CD8-positive, alpha-beta memory T cell (primary cell): ENCODE data around the gene ENTHD1. TPM values are rescaled to one million over a fixed set of nuclear protein-coding genes. Genes with fewer than 3 reads are reported as not detected.

ENCODE experiments used
- CTCF ChIA-PET: fragments of 350-600 bp; sonication (Branson Sonifier 250); formaldehyde crosslinking; loops from one replicate; lab custom pipeline; 2021; ENCODE audit warnings: antibody characterized with exemption; lab: Charles Lee
- POLR2A ChIA-PET: fragments of 350-600 bp; sonication (Branson Sonifier 250); formaldehyde crosslinking; loops from one replicate; lab custom pipeline; 2021; ENCODE audit warnings: antibody characterized with exemption; lab: Charles Lee
- DNase-seq, 5 donors: peaks; one replicate each; pipeline versions ENCODE4 v3.0.0 to v3.0.0-alpha.2; 2020 to 2022; ENCODE audit warnings: mixed read lengths in 1 of 5
- H3K27ac ChIP-seq: one replicate; pipeline ENCODE4 v1.7.0; 2013; ENCODE audit warnings: low read depth, mild to moderate bottlenecking, low read length, moderate library complexity
- H3K27me3 ChIP-seq: 2 replicates; pipeline ENCODE4 v1.7.0; 2013; ENCODE audit warnings: low read length, mild to moderate bottlenecking; ENCODE audit not compliant: insufficient read depth, poor library complexity, severe bottlenecking
- H3K36me3 ChIP-seq: 2 replicates; pipeline ENCODE4 v1.7.0; 2013; ENCODE audit warnings: mild to moderate bottlenecking, low read length, moderate library complexity; ENCODE audit not compliant: insufficient read depth
- H3K4me1 ChIP-seq: 2 replicates; pipeline ENCODE4 v1.7.0; 2013; ENCODE audit warnings: mild to moderate bottlenecking, low read length, moderate library complexity; ENCODE audit not compliant: insufficient read depth
- H3K4me3 ChIP-seq: 2 replicates; pipeline ENCODE4 v1.7.0; 2013; ENCODE audit warnings: mild to moderate bottlenecking, low read length
- H3K9me3 ChIP-seq: 2 replicates; pipeline ENCODE4 v1.7.0; 2013; ENCODE audit warnings: mild to moderate bottlenecking, low read length
- H3K27ac Mint-ChIP-seq, 8 donors: one replicate each; pipeline ENCODE4 v1.8.0; 2020 to 2021; ENCODE audit warnings: mixed read lengths in 8 of 8, mild to moderate bottlenecking in 6 of 8, inconsistent platforms in 3 of 8, moderate library complexity in 3 of 8
- H3K27me3 Mint-ChIP-seq, 2 donors: one replicate each; pipeline ENCODE4 v1.8.0; 2020 to 2021; ENCODE audit warnings: mixed read lengths in 2 of 2, mild to moderate bottlenecking in 1 of 2, moderate library complexity in 1 of 2
- H3K36me3 Mint-ChIP-seq, 3 donors: one replicate each; pipeline ENCODE4 v1.8.0; 2020 to 2021; ENCODE audit warnings: mixed read lengths in 3 of 3, inconsistent platforms in 1 of 3, mild to moderate bottlenecking in 1 of 3
- H3K4me1 Mint-ChIP-seq, 3 donors: one replicate each; pipeline ENCODE4 v1.8.0; 2020 to 2021; ENCODE audit warnings: mixed read lengths in 3 of 3, inconsistent platforms in 1 of 3, mild to moderate bottlenecking in 1 of 3
- H3K4me3 Mint-ChIP-seq, 7 donors: one replicate each; pipeline ENCODE4 v1.8.0; 2020 to 2021; ENCODE audit warnings: mixed read lengths in 7 of 7, mild to moderate bottlenecking in 6 of 7, moderate library complexity in 4 of 7, inconsistent platforms in 2 of 7
- H3K9me3 Mint-ChIP-seq, 5 donors: one replicate each; pipeline ENCODE4 v1.8.0; 2020 to 2022; ENCODE audit warnings: mixed read lengths in 5 of 5, mild to moderate bottlenecking in 3 of 5, moderate library complexity in 2 of 5, inconsistent platforms in 1 of 5
- polyA plus RNA-seq: library from polyadenylated mRNA; unstranded; fragments of 300-500 nt; fragmentation: Illumina TruSeq; gene quantifications from one replicate; pipeline ENCODE4 v1.2.3, GENCODE V29; 2021
- total RNA-seq, 2 experiments: library from RNA; stranded (reverse); gene quantifications; one replicate each; pipeline ENCODE4 v1.2.3, GENCODE V29; 2021

Gene ENTHD1
- total and polyA plus RNA-seq, 3 experiments from 2014 or later, result 0.16 to 0.35 (median 0.16) TPM

DNA sequence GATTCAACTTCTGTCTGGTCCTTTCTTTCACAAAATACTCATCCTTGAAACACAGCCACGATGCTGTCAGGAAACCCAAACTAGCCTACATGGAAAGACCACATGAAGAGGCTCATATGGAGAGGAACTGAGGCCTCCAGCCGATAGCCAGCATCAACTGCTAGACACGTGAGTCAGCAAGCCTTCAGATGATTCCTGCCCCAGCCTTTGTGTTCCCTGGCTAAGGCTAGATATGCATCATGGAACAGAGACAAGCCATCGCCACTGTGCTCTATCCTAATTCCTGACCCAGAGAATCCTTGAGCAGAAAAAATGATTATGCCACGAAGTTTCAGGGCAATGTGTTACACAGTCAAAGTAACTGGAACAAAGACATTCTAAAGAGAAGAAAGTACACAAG, 75.5 kb downstream of the ENTHD1 start:
- no peak for DNase-seq
- Histone ChIP-seq H3K4me3 (no peak overlapping the region), H3K36me3 (no peaks in the 10 kb centered on the region), H3K4me1 (no peaks in the 10 kb centered on the region), H3K9me3 (no peaks in the 10 kb centered on the region), H3K27ac (no peak overlapping the region), H3K27me3 (no peaks in the 10 kb centered on the region)
- Mint-ChIP-seq H3K27ac (no peak overlapping the region), H3K4me3 (no peak overlapping the region), H3K9me3 (no peaks in the 10 kb centered on the region), H3K27me3 (peaks cover under 1 to 1% of the 10 kb centered on the region in 2 donors), H3K36me3 (no peaks in the 10 kb centered on the region), H3K4me1 (peaks cover 0 to 3% (median 0%) of the 10 kb centered on the region in 3 donors)
- CTCF ChIA-PET, result no interaction called here
- POLR2A ChIA-PET, result no interaction called here

DNA sequence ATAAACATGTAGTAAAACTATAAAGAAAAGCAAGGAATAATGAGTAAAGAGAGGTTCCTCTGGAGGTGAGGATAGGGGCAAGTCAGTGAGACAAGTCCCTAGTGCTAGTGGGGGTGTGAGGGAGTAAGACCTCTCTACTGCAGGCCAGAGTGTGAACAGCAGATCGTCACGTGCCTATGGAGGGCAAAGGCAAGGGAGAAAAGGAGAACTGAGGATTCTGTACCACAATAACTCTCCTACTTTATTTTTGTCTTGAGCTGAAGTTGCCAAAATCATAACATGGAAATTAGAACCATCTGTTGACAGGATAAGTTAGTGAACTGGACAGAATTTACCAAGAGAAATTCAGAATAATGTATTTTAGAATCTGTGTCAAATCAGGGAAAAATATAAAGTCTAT, 77.6 kb downstream of the ENTHD1 start:
- DNase-seq, result no peak
- Mint-ChIP-seq H3K9me3 (no peaks in the 10 kb centered on the region), H3K36me3 (no peaks in the 10 kb centered on the region), H3K27ac (no peak overlapping the region), H3K4me1 (no peaks in the 10 kb centered on the region), H3K27me3 (peaks cover 4 to 10% of the 10 kb centered on the region in 2 donors), H3K4me3 (no peak overlapping the region)
- no peaks in the 10 kb centered on the region for H3K4me1 ChIP-seq
- no peaks in the 10 kb centered on the region for H3K27me3 ChIP-seq
- H3K27ac ChIP-seq, result no peak overlapping the region
- ChIA-PET CTCF (no interaction called here), POLR2A (no interaction called here)
- H3K9me3 ChIP-seq, result no peaks in the 10 kb centered on the region
- H3K4me3 ChIP-seq, result no peak overlapping the region
- H3K36me3 ChIP-seq, result no peaks in the 10 kb centered on the region

DNA sequence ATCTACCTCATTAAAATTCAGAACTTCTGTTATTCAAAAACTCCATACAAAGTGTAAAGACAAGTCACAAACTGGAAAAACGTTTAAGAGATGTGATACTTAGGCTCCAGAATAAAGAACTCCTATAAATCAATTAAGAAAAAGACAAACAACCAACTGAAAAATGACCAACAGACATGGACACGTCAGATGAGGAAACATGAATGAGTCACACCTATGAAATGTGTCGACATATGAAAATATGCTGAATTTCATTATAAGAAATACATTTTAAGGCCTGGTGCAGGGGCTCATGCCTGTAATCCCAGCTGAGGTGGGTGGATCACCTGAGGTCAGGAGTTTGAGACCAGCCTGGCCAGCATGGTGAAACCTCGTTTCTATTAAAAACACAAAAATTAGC, 78.7 kb downstream of the ENTHD1 start:
- DNase-seq, result no peak
- ChIA-PET CTCF (no interaction called here), POLR2A (no interaction called here)
- Mint-ChIP-seq H3K27me3 (peaks cover 4 to 10% of the 10 kb centered on the region in 2 donors), H3K36me3 (no peaks in the 10 kb centered on the region), H3K4me1 (no peaks in the 10 kb centered on the region), H3K4me3 (no peak overlapping the region), H3K27ac (no peak overlapping the region), H3K9me3 (no peaks in the 10 kb centered on the region)
- Histone ChIP-seq H3K36me3 (no peaks in the 10 kb centered on the region), H3K4me3 (no peak overlapping the region), H3K4me1 (no peaks in the 10 kb centered on the region), H3K27me3 (no peaks in the 10 kb centered on the region), H3K27ac (no peak overlapping the region), H3K9me3 (no peaks in the 10 kb centered on the region)

DNA sequence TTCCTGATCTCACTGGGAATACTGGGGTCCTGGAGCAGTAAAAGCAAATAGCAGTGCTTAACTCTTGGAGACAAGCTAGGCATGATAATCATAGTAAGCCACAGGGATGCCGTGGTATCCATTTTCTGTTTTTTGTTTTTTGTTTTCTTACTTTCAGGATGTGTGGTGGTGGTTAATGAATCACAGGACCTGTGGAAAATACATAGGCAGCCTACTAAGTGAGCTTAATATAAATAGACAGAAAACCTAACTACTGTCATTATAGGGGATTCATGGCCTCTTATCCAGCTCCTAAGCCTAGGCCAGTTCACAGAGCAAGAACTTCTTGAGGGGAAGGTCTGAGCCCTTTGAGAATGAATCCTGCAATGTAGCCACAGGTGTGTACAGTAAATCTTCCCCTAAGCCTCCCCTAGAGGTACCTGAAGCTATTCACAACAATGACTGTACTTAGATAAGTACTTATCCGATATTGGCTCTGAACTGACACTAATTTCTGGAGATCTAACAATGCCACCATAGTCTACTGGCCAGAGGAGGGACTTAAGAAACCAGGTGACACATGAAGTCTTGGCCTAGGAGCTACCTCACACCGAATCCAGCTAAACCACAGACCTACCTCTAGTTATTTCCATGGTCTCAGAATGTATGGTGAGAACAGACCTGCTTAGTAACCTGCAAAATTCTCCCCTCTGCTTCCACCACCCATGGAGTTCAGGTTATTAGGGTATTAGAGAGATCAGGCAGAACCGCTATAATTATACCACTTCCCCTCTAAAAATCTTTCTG, 83.6 kb downstream of the ENTHD1 start:
- H3K27me3 ChIP-seq, result no peaks in the 10 kb centered on the region
- DNase-seq, result no peak
- H3K27me3 Mint-ChIP-seq, result peaks cover 7 to 15% of the 10 kb centered on the region in 2 donors
- H3K4me3 Mint-ChIP-seq, result no peak overlapping the region
- peaks cover 10% of the 10 kb centered on the region for H3K4me1 ChIP-seq
- H3K4me1 Mint-ChIP-seq, result peaks cover 0 to 9% (median 0%) of the 10 kb centered on the region in 3 donors
- H3K4me3 ChIP-seq, result no peak overlapping the region
- ChIA-PET POLR2A (no interaction called here), CTCF (no interaction called here)
- no peaks in the 10 kb centered on the region for H3K36me3 Mint-ChIP-seq
- no peak overlapping the region for H3K27ac Mint-ChIP-seq
- H3K9me3 ChIP-seq, result no peaks in the 10 kb centered on the region
- H3K27ac ChIP-seq, result no peak overlapping the region
- H3K36me3 ChIP-seq, result no peaks in the 10 kb centered on the region
- H3K9me3 Mint-ChIP-seq, result no peaks in the 10 kb centered on the region

DNA sequence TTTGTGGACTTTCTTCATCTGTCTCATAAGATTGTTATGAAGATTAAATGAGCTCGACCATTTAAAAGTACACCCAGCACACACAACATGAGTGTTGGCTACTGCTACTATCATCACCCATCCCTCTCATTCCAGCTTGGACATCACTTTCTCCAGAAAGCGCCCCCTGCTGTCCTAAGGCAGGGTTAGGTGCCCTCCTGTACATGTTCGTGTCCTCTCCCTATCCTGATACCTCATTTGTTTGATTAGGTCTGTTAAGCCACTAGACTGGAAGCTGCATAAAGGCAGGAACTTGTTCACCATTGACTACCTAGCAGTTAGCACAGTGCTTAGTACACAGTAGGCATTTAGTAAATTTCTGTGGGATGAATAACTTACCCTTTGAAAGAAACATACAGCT, 85.5 kb downstream of the ENTHD1 start:
- no peak overlapping the region for H3K4me3 ChIP-seq
- Mint-ChIP-seq H3K9me3 (peaks cover 0 to 2% (median 0%) of the 10 kb centered on the region in 5 donors), H3K36me3 (no peaks in the 10 kb centered on the region), H3K4me3 (no peak overlapping the region), H3K27me3 (peaks cover 8 to 18% of the 10 kb centered on the region in 2 donors), H3K4me1 (peaks cover 0 to 9% (median 0%) of the 10 kb centered on the region in 3 donors), H3K27ac (no peak overlapping the region)
- POLR2A ChIA-PET, result no interaction called here
- CTCF ChIA-PET, result interaction anchor here (0.9 kb wide), 1 partner anchor 220 kb away, joined by 3 read pairs; no protein-coding TSS in a partner anchor
- H3K27me3 ChIP-seq, result no peaks in the 10 kb centered on the region
- H3K4me1 ChIP-seq, result peaks cover 10% of the 10 kb centered on the region
- no peaks in the 10 kb centered on the region for H3K36me3 ChIP-seq
- no peaks in the 10 kb centered on the region for H3K9me3 ChIP-seq
- H3K27ac ChIP-seq, result no peak overlapping the region
- DNase-seq, result peak in 2 of 5 donors; percentile 5 to 11

DNA sequence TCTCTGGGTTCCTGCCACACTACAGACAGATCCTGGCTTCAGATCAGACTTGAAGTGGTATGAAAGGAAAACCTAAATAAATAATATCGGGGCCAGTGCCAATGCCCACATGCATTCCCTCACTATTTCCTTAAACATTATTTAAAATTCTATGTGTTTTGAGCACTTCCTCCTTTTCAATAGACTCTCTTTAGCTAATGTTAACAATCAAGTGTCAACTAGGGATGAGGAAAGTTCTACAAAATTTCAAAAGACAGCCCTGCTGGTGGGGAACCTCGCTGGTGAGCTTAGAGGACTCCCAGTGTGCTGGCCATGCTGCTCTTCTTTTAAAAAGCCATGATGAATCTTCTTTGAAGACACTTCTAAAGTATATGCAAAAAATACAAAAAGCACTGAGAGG, 87.5 kb downstream of the ENTHD1 start:
- ChIA-PET POLR2A (no interaction called here), CTCF (no interaction called here)
- H3K36me3 ChIP-seq, result no peaks in the 10 kb centered on the region
- Mint-ChIP-seq H3K9me3 (peaks cover 0 to 7% (median 0%) of the 10 kb centered on the region in 5 donors), H3K27ac (no peak overlapping the region), H3K27me3 (peaks cover 8 to 25% of the 10 kb centered on the region in 2 donors), H3K4me1 (peaks cover 0 to 9% (median 0%) of the 10 kb centered on the region in 3 donors), H3K36me3 (no peaks in the 10 kb centered on the region), H3K4me3 (no peak overlapping the region)
- no peaks in the 10 kb centered on the region for H3K9me3 ChIP-seq
- H3K4me1 ChIP-seq, result peaks cover 10% of the 10 kb centered on the region
- DNase-seq, result no peak
- no peak overlapping the region for H3K27ac ChIP-seq
- no peaks in the 10 kb centered on the region for H3K27me3 ChIP-seq
- H3K4me3 ChIP-seq, result no peak overlapping the region

DNA sequence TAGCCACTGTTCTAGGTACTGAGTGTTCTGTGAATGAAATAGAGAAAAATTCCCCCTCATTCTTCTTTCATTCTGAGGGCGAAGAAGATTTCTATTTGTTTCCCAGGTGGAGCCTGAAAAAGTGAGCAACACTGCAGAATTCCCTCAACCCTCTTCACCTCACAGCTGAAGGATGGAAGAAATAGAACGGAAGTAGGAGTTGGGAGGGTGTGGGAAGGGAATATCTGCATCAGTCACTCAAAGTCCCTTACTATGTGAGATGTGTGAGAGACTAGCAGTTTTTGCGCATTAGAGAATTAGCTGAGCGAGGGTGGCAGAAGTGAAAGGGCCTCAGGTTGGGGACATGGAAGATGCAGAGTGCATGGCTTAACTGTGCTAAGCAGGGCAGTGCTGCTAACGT, 88.4 kb downstream of the ENTHD1 start:
- CTCF ChIA-PET, result no interaction called here
- POLR2A ChIA-PET, result no interaction called here
- Histone ChIP-seq H3K27me3 (no peaks in the 10 kb centered on the region), H3K36me3 (no peaks in the 10 kb centered on the region), H3K9me3 (no peaks in the 10 kb centered on the region), H3K4me3 (no peak overlapping the region), H3K4me1 (peaks cover 10% of the 10 kb centered on the region), H3K27ac (no peak overlapping the region)
- DNase-seq, result no peak
- H3K9me3 Mint-ChIP-seq, result peaks cover 0 to 14% (median 0%) of the 10 kb centered on the region in 5 donors
- no peak overlapping the region for H3K4me3 Mint-ChIP-seq
- H3K4me1 Mint-ChIP-seq, result peaks cover 0 to 9% (median 0%) of the 10 kb centered on the region in 3 donors
- H3K27ac Mint-ChIP-seq, result no peak overlapping the region
- peaks cover 12 to 25% of the 10 kb centered on the region in 2 donors for H3K27me3 Mint-ChIP-seq
- no peaks in the 10 kb centered on the region for H3K36me3 Mint-ChIP-seq

DNA sequence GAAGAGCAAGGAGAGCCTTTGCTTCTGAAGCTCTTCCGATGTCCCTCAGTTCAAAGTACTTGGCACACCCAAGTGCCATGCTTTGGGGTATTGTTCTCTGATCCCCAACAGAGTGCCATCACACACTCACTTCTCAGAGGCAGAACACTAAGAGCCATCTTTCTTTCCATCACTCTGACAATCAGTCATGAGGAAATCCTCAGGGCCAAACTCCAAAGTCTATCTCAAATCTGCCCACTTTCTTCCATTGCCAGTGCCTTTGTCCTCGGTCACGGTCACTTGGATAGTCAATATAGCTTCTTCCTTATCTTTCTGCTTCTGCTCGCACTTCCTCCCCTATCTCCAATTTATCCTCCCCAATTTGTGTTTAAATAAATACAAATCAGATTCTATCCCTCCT, 90.9 kb downstream of the ENTHD1 start:
- Histone ChIP-seq H3K27ac (no peak overlapping the region), H3K4me3 (no peak overlapping the region), H3K36me3 (no peaks in the 10 kb centered on the region), H3K4me1 (peaks cover 10% of the 10 kb centered on the region), H3K9me3 (peaks cover 8% of the 10 kb centered on the region), H3K27me3 (no peaks in the 10 kb centered on the region)
- Mint-ChIP-seq H3K9me3 (peaks cover 12 to 22% (median 15%) of the 10 kb centered on the region in 5 donors), H3K27me3 (peaks cover 14 to 25% of the 10 kb centered on the region in 2 donors), H3K36me3 (peaks cover 0 to 5% (median 2%) of the 10 kb centered on the region in 3 donors), H3K4me3 (no peak overlapping the region), H3K27ac (no peak overlapping the region), H3K4me1 (peaks cover 0 to 9% (median 0%) of the 10 kb centered on the region in 3 donors)
- POLR2A ChIA-PET, result no interaction called here
- CTCF ChIA-PET, result no interaction called here
- no peak for DNase-seq
